ENCODE measurements around the gene HOXC12. TPM values are rescaled to one million over a fixed set of nuclear protein-coding genes. Genes with fewer than 3 reads are reported as not detected.

The HOXC12 gene
- total RNA-seq, 2 donors from 2014 or later = not detected

GRCh38 chr12:53958128-53958527 lies 3.4 kb downstream of the HOXC12 start:
- no peak for TF ChIP-seq CTCF (IDR thresholded peaks at IDR 0.05)
- Histone ChIP-seq H3K9me3 (no peaks in the 10 kb centered on the region), H3K27me3 (peaks cover 73 to 82% of the 10 kb centered on the region in 2 donors), H3K4me3 (no peak overlapping the region), H3K4me1 (peaks cover 0 to 21% of the 10 kb centered on the region in 2 donors), H3K36me3 (no peaks in the 10 kb centered on the region), H3K27ac (no peak overlapping the region)
- DNase-seq (ENCODE audit: low spot score) = no peak

GRCh38 chr12:53959314-53959713 lies 4.6 kb downstream of the HOXC12 start:
- Histone ChIP-seq H3K9me3 (no peaks in the 10 kb centered on the region), H3K27ac (no peak overlapping the region), H3K4me3 (no peak overlapping the region), H3K36me3 (no peaks in the 10 kb centered on the region), H3K4me1 (peaks cover 0 to 21% of the 10 kb centered on the region in 2 donors), H3K27me3 (peaks cover 75 to 83% of the 10 kb centered on the region in 2 donors)
- TF ChIP-seq CTCF (IDR thresholded peaks at IDR 0.05) = no peak
- no peak for DNase-seq (ENCODE audit: low spot score)

- Histone ChIP-seq H3K4me3 (no peak overlapping the region), H3K9me3 (no peaks in the 10 kb centered on the region), H3K4me1 (peaks cover 0 to 13% of the 10 kb centered on the region in 2 donors), H3K27ac (no peak overlapping the region), H3K36me3 (no peaks in the 10 kb centered on the region), H3K27me3 (peaks cover 78 to 80% of the 10 kb centered on the region in 2 donors)
- no peak for TF ChIP-seq CTCF (IDR thresholded peaks at IDR 0.05)
- DNase-seq (ENCODE audit: low spot score) = no peak
Measured at GRCh38 chr12:53960187-53961024, 5.7 kb downstream of the HOXC12 start.

GRCh38 chr12:53961025-53961761 lies 6.5 kb downstream of the HOXC12 start:
- Histone ChIP-seq H3K36me3 (no peaks in the 10 kb centered on the region), H3K27me3 (peaks cover 78 to 85% of the 10 kb centered on the region in 2 donors), H3K4me1 (peaks cover 0 to 14% of the 10 kb centered on the region in 2 donors), H3K27ac (no peak overlapping the region), H3K9me3 (no peaks in the 10 kb centered on the region), H3K4me3 (no peak overlapping the region)
- TF ChIP-seq CTCF (IDR thresholded peaks at IDR 0.05) = no peak
- DNase-seq (ENCODE audit: low spot score) = no peak

- peaks cover 0 to 20% of the 10 kb centered on the region in 2 donors for H3K4me1 ChIP-seq
- H3K4me3 ChIP-seq = no peak overlapping the region
- H3K9me3 ChIP-seq = no peaks in the 10 kb centered on the region
- no peak for DNase-seq (ENCODE audit: low spot score)
- H3K27ac ChIP-seq = no peak overlapping the region
- no peaks in the 10 kb centered on the region for H3K36me3 ChIP-seq
- TF ChIP-seq CTCF (IDR thresholded peaks at IDR 0.05) = no peak
- H3K27me3 ChIP-seq = peaks cover 78 to 84% of the 10 kb centered on the region in 2 donors
Measured at GRCh38 chr12:53963005-53963404, 8.3 kb downstream of the HOXC12 start.
